ENCODE results near the gene CCZ1. TPM values are rescaled to one million over a fixed set of nuclear protein-coding genes. Genes with fewer than 3 reads are reported as not detected.
"Not testable (repeated sequence)": the region's sequence is repeated elsewhere in the genome, so short reads cannot be mapped to it uniquely, and the experiment has no call there.

The CCZ1 gene
- total and polyA plus RNA-seq, 3 experiments from 2014 or later: 46.3 to 93.4 (median 84.6) TPM

GRCh38 chr7:5973580-5973979 is 75.0 kb downstream of the CCZ1 start:
- H3K27me3 Mint-ChIP-seq; H3K4me3 Mint-ChIP-seq; H3K36me3 Mint-ChIP-seq; CTCF ChIA-PET; H3K27ac Mint-ChIP-seq; H3K4me1 ChIP-seq (ENCODE audit: insufficient read depth, low read length); H3K4me1 Mint-ChIP-seq; POLR2A ChIA-PET; H3K4me3 ChIP-seq (ENCODE audit: low read length); H3K27ac ChIP-seq (ENCODE audit: low read depth, low read length); H3K36me3 ChIP-seq (ENCODE audit: insufficient read depth, low read length); DNase-seq; H3K9me3 Mint-ChIP-seq; H3K9me3 ChIP-seq (ENCODE audit: low read length); H3K27me3 ChIP-seq (ENCODE audit: insufficient read depth, low read length, poor library complexity, severe bottlenecking): not testable (repeated sequence)

Other genes with a start within 250 kb of the CCZ1 start
- gene RNF216, start 117.1 kb upstream of the CCZ1 start, total RNA-seq: 10 to 100 TPM; 43.4 to 44.3 TPM
- gene RNF216, start 117.1 kb upstream of the CCZ1 start, polyA plus RNA-seq: 42.8 TPM
- under 1 TPM in 1 of 2 experiments, not detected in 1; 0.55 TPM for gene OCM, start 17.9 kb upstream of the CCZ1 start, total RNA-seq
- gene OCM, start 17.9 kb upstream of the CCZ1 start, polyA plus RNA-seq: 0.61 TPM
- not detected for gene RSPH10B, start 72.0 kb downstream of the CCZ1 start, total RNA-seq
- not detected for gene RSPH10B, start 72.0 kb downstream of the CCZ1 start, polyA plus RNA-seq
- gene PMS2, start 110.3 kb downstream of the CCZ1 start, total RNA-seq: 10 to 100 TPM; 22.6 to 26.0 TPM
- gene PMS2, start 110.3 kb downstream of the CCZ1 start, polyA plus RNA-seq: 16.7 TPM
- 10 to 100 TPM; 80.0 to 82.5 TPM for gene AIMP2, start 110.5 kb downstream of the CCZ1 start, total RNA-seq
- 22.4 TPM for gene AIMP2, start 110.5 kb downstream of the CCZ1 start, polyA plus RNA-seq
- gene ANKRD61, start 132.6 kb downstream of the CCZ1 start, total RNA-seq: under 1 TPM in 1 of 2 experiments, not detected in 1; 0.24 TPM
- gene ANKRD61, start 132.6 kb downstream of the CCZ1 start, polyA plus RNA-seq: not detected
- 100 to 1,000 TPM; 103 to 110 TPM for gene EIF2AK1, start 160.4 kb downstream of the CCZ1 start, total RNA-seq
- gene EIF2AK1, start 160.4 kb downstream of the CCZ1 start, polyA plus RNA-seq: 103 TPM
- gene USP42, start 206.2 kb downstream of the CCZ1 start, total RNA-seq: 10 to 100 TPM; 12.1 to 12.3 TPM
- gene USP42, start 206.2 kb downstream of the CCZ1 start, polyA plus RNA-seq: 16.1 TPM

All from CD8-positive, alpha-beta memory T cell (primary cell).